OCI-LY7 (cell line): ENCODE measurements around the gene PHF20. TPM values are rescaled to one million over a fixed set of nuclear protein-coding genes. Genes with fewer than 3 reads are reported as not detected.
"Not testable (repeated sequence)": the region's sequence is repeated elsewhere in the genome, so short reads cannot be mapped to it uniquely, and the experiment has no call there.

Experiments used
- BruUV-seq: library from RNA; stranded (reverse); fragments of 400-500 nt; replicated peaks from 2 replicates; lab custom pipeline; 2021; lab: Mats Ljungman, UMichigan
- CTCF ChIA-PET: fragments of 300-600 bp; sonication (Branson Sonifier 250); formaldehyde crosslinking; loops from one replicate; lab custom pipeline; 2022; ENCODE audit warnings: antibody characterized with exemption; ENCODE audit not compliant: unreplicated experiment; lab: Charles Lee
- POLR2A ChIA-PET: fragments of 300-600 bp; sonication (Branson Sonifier 250); formaldehyde crosslinking; loops from one replicate; lab custom pipeline; 2022; ENCODE audit warnings: antibody characterized with exemption; lab: Charles Lee
- DNase-seq: peaks from one replicate; pipeline ENCODE4 v3.0.0-alpha.2; 2015; ENCODE audit warnings: low spot score
- H2AFZ ChIP-seq: fragments of 200-600 bp; sonication (generic), shearing (Covaris generic); 2 replicates; pipeline ENCODE4 v1.6.1; 2014; ENCODE audit warnings: mild to moderate bottlenecking, antibody characterized with exemption, low read length, moderate library complexity
- H3K27ac ChIP-seq: fragments of 200-600 bp; sonication (generic); 2 replicates; pipeline ENCODE4 v1.5.1; 2014; ENCODE audit warnings: mixed run types, low read depth, mild to moderate bottlenecking, moderate library complexity, low read length, inconsistent platforms; ENCODE audit not compliant: poor library complexity, severe bottlenecking
- H3K36me3 ChIP-seq: fragments of 200-600 bp; sonication (generic); 2 replicates; pipeline ENCODE4 v1.6.1; 2014; ENCODE audit warnings: mild to moderate bottlenecking, antibody characterized with exemption, low read length, moderate library complexity, mixed read lengths; ENCODE audit not compliant: insufficient read depth
- H3K4me1 ChIP-seq: fragments of 200-600 bp; sonication (generic); 2 replicates; pipeline ENCODE4 v1.5.1; 2014; ENCODE audit warnings: mild to moderate bottlenecking, low read length; ENCODE audit not compliant: insufficient read depth, poor library complexity, severe bottlenecking
- H3K4me2 ChIP-seq: fragments of 200-600 bp; sonication (generic); 2 replicates; pipeline ENCODE4 v1.6.1; 2014; ENCODE audit warnings: mild to moderate bottlenecking, low read length
- H3K4me3 ChIP-seq: fragments of 200-600 bp; sonication (generic); 2 replicates; pipeline ENCODE4 v1.5.1; 2014; ENCODE audit warnings: mild to moderate bottlenecking, low read depth, low read length; ENCODE audit not compliant: poor library complexity, severe bottlenecking
- H3K79me2 ChIP-seq: fragments of 200-600 bp; sonication (generic); 2 replicates; pipeline ENCODE4 v1.6.1; 2016; ENCODE audit warnings: low read depth, mild to moderate bottlenecking, low read length, moderate library complexity, mixed read lengths; ENCODE audit not compliant: insufficient read depth
- H3K9me2 ChIP-seq: fragments of 200-600 bp; sonication (generic); 2 replicates; pipeline ENCODE4 v1.6.1; 2016; ENCODE audit warnings: mild to moderate bottlenecking, low read length, mixed read lengths; ENCODE audit not compliant: insufficient read depth
- H3K9me3 ChIP-seq: fragments of 200-600 bp; sonication (generic); 2 replicates; pipeline ENCODE4 v1.6.1; 2014; ENCODE audit warnings: mild to moderate bottlenecking, mixed run types, low read length, mixed read lengths
- H4K20me1 ChIP-seq: fragments of 200-600 bp; sonication (generic); 2 replicates; pipeline ENCODE4 v1.6.1; 2014; ENCODE audit warnings: mild to moderate bottlenecking, antibody characterized with exemption, low read length, moderate library complexity, mixed read lengths; ENCODE audit not compliant: insufficient read depth
- CTCF ChIP-seq: fragments of 200-600 bp; sonication (generic); conservative IDR thresholded peaks from 2 replicates; pipeline ENCODE4 v1.5.1; 2014; ENCODE audit warnings: mild to moderate bottlenecking, antibody characterized with exemption, low read length, moderate library complexity, mixed read lengths
- EZH2phosphoT487 ChIP-seq: fragments of 200-600 bp; sonication (generic); IDR thresholded peaks from 2 replicates; pipeline ENCODE4 v1.6.1; 2018; ENCODE audit warnings: low read depth, borderline replicate concordance, mild to moderate bottlenecking, mixed run types, antibody characterized with exemption, low read length, moderate library complexity, mixed read lengths
- intact Hi-C: fragments of 100-400 bp; cut with micrococcal nuclease; formaldehyde crosslinking; loops from one replicate; pipeline ENCODE4 v1.10.0; 2022; ENCODE audit not compliant: unreplicated experiment
- total RNA-seq, 2 experiments: library from RNA; depleted of rRNA in 1 of 2; stranded (reverse); fragments of >200 nt in 1 of 2; shearing (Covaris generic) in 1 of 2; gene quantifications; 2 replicates each; pipeline ENCODE4 v1.2.3, GENCODE V29; 2014 to 2022

PHF20 gene
- total RNA-seq, 2 experiments from 2014 or later = 37.9 to 47.8 TPM

- ChIA-PET CTCF (no interaction called here), POLR2A (interaction anchor here (0.6 to 1.1 kb wide), 2 partner anchors 8 to 154 kb away, joined by 3 read pairs; no protein-coding TSS in a partner anchor)
- Histone ChIP-seq H4K20me1 (no peaks in the 10 kb centered on the region), H3K9me2 (no peaks in the 10 kb centered on the region), H3K27ac (no peak overlapping the region), H3K4me2 (no peak overlapping the region), H3K36me3 (peaks cover 55% of the 10 kb centered on the region), H3K4me3 (no peak overlapping the region), H2AFZ (no peak overlapping the region), H3K9me3 (no peaks in the 10 kb centered on the region), H3K79me2 (no peaks in the 10 kb centered on the region), H3K4me1 (no peaks in the 10 kb centered on the region)
- intact Hi-C loops = no loop called here
- no TSS peak for BruUV-seq
- TF ChIP-seq EZH2phosphoT487 (no peak), CTCF (no peak)
- DNase-seq = no peak
Observed at GRCh38 chr20:35849706-35850105, 77.9 kb downstream of the PHF20 start.

- H3K79me2 ChIP-seq, DNase-seq, H3K4me3 ChIP-seq, intact Hi-C loops, H4K20me1 ChIP-seq, H3K9me3 ChIP-seq, BruUV-seq, H3K4me2 ChIP-seq, H3K27ac ChIP-seq, H3K4me1 ChIP-seq, H2AFZ ChIP-seq, H3K9me2 ChIP-seq, CTCF ChIA-PET: not testable (repeated sequence)
- H3K36me3 ChIP-seq = peaks cover 48% of the 10 kb centered on the region
- POLR2A ChIA-PET = interaction anchor here (0.7 to 1.0 kb wide), 2 partner anchors 8 to 466 kb away, joined by 3 read pairs; no protein-coding TSS in a partner anchor
Observed at GRCh38 chr20:35851659-35852058, 79.8 kb downstream of the PHF20 start.

- POLR2A ChIA-PET = interaction anchor here (0.6 kb wide), 1 partner anchor 16 kb away, joined by 3 read pairs; no protein-coding TSS in a partner anchor
- CTCF ChIA-PET = no interaction called here
- Histone ChIP-seq H4K20me1 (no peaks in the 10 kb centered on the region), H3K27ac (no peak overlapping the region), H3K79me2 (no peaks in the 10 kb centered on the region), H3K4me3 (no peak overlapping the region), H2AFZ (no peak overlapping the region), H3K4me1 (no peaks in the 10 kb centered on the region), H3K9me3 (no peaks in the 10 kb centered on the region), H3K36me3 (peaks cover 32% of the 10 kb centered on the region), H3K4me2 (no peak overlapping the region), H3K9me2 (no peaks in the 10 kb centered on the region)
- no TSS peak for BruUV-seq
- DNase-seq = no peak
- TF ChIP-seq CTCF (no peak), EZH2phosphoT487 (no peak)
- intact Hi-C loops = no loop called here
Observed at GRCh38 chr20:35854713-35855348, 83.0 kb downstream of the PHF20 start.

- DNase-seq, H3K4me3 ChIP-seq, H2AFZ ChIP-seq, CTCF ChIA-PET, intact Hi-C loops, H3K9me2 ChIP-seq, H3K79me2 ChIP-seq, H3K27ac ChIP-seq, H3K4me2 ChIP-seq, H3K4me1 ChIP-seq, BruUV-seq, H3K9me3 ChIP-seq, H4K20me1 ChIP-seq: not testable (repeated sequence)
- peaks cover 33% of the 10 kb centered on the region for H3K36me3 ChIP-seq
- POLR2A ChIA-PET = interaction anchor here (0.6 kb wide), 1 partner anchor 17 kb away, joined by 3 read pairs; no protein-coding TSS in a partner anchor
Observed at GRCh38 chr20:35855641-35856040, 83.8 kb downstream of the PHF20 start.
